Prostate gland (tissue), 2 donors: ENCODE measurements around the gene MAPK8IP3. TPM values are rescaled to one million over a fixed set of nuclear protein-coding genes. Genes with fewer than 3 reads are reported as not detected.

Experiments
- DNase-seq: peaks from one replicate; pipeline ENCODE4 v3.0.0-alpha.2; 2019; ENCODE audit warnings: low spot score
- H3K27ac ChIP-seq, 2 donors: fragments of 200-600 bp; sonication (generic); 2 replicates each; pipeline ENCODE4 v1.5.1; 2017 to 2019
- H3K27me3 ChIP-seq: fragments of 200-600 bp; sonication (generic); replicated peaks from 2 replicates; pipeline ENCODE4 v1.5.1; 2019; ENCODE audit not compliant: insufficient read depth
- H3K36me3 ChIP-seq, 2 donors: fragments of 200-600 bp; sonication (generic); 1 replicate in 1 of 2; 2 replicates in 1 of 2; pipeline versions ENCODE4 v1.5.1 to v1.8.1; 2017 to 2019
- H3K4me1 ChIP-seq: fragments of 200-600 bp; sonication (generic); replicated peaks from 2 replicates; pipeline ENCODE4 v1.5.1; 2019
- H3K4me3 ChIP-seq, 2 donors: fragments of 200-600 bp; sonication (generic); 2 replicates each; pipeline ENCODE4 v1.5.1; 2017 to 2019
- H3K9me3 ChIP-seq: fragments of 200-600 bp; sonication (generic); 2 replicates; pipeline ENCODE4 v1.5.1; 2017
- POLR2A ChIP-seq: fragments of 450-650 bp; IDR thresholded peaks from one replicate; pipeline ENCODE4 v1.6.1; 2016; ENCODE audit warnings: antibody characterized with exemption, mild to moderate bottlenecking
- POLR2AphosphoS5 ChIP-seq: sonication (generic); formaldehyde crosslinking; IDR thresholded peaks from one replicate; pipeline ENCODE4 v1.6.1; 2017; ENCODE audit warnings: antibody characterized with exemption
- WGBS: methylation state at CpG from one replicate; pipeline ENCODE4 v1.1.5; 2018; 5-methylcytosine and 5-hydroxymethylcytosine counted together
- intact Hi-C: fragments of 100-400 bp; cut with DNase I; formaldehyde crosslinking; loops from one replicate; pipeline ENCODE4 v1.14.2; 2022
- total RNA-seq, 2 donors: library from RNA; depleted of rRNA; stranded (reverse); fragments of >200 nt; gene quantifications; one replicate each; pipeline ENCODE4 v1.1.0, GENCODE V29; 2016
- TF ChIP-seq, protein P1 (sequence below), 4 experiments: fragments of 200-600 bp in 2 of 4; fragments of 450-650 bp in 2 of 4; sonication (generic) in 2 of 4; IDR thresholded peaks; 1 replicate in 3 of 4; 2 replicates in 1 of 4; pipeline ENCODE4 v1.5.1; 2016 to 2019; ENCODE audit warnings: antibody characterized with exemption in 4 of 4, mild to moderate bottlenecking in 2 of 4, moderate library complexity in 2 of 4

MAPK8IP3 gene
- total RNA-seq, 2 donors from 2014 or later, result 56.0 to 157 TPM

GRCh38 chr16:1808691-1809090 lies 102.7 kb downstream of the MAPK8IP3 start:
- no peak overlapping the region for H3K4me3 ChIP-seq
- WGBS, result 79% methylated on average over 18 of the region's 18 CpGs
- no peaks in the 10 kb centered on the region for H3K9me3 ChIP-seq
- no peak for DNase-seq
- H3K36me3 ChIP-seq, result no peaks in the 10 kb centered on the region
- TF ChIP-seq POLR2AphosphoS5 (no peak), POLR2A (no peak)
- TF ChIP-seq, protein P1, sequence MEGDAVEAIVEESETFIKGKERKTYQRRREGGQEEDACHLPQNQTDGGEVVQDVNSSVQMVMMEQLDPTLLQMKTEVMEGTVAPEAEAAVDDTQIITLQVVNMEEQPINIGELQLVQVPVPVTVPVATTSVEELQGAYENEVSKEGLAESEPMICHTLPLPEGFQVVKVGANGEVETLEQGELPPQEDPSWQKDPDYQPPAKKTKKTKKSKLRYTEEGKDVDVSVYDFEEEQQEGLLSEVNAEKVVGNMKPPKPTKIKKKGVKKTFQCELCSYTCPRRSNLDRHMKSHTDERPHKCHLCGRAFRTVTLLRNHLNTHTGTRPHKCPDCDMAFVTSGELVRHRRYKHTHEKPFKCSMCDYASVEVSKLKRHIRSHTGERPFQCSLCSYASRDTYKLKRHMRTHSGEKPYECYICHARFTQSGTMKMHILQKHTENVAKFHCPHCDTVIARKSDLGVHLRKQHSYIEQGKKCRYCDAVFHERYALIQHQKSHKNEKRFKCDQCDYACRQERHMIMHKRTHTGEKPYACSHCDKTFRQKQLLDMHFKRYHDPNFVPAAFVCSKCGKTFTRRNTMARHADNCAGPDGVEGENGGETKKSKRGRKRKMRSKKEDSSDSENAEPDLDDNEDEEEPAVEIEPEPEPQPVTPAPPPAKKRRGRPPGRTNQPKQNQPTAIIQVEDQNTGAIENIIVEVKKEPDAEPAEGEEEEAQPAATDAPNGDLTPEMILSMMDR (IDR thresholded peaks at IDR 0.05), result no peak
- no peaks in the 10 kb centered on the region for H3K4me1 ChIP-seq
- H3K27me3 ChIP-seq, result no peaks in the 10 kb centered on the region
- H3K27ac ChIP-seq, result no peak overlapping the region
- intact Hi-C loops, result no loop called here

DNA sequence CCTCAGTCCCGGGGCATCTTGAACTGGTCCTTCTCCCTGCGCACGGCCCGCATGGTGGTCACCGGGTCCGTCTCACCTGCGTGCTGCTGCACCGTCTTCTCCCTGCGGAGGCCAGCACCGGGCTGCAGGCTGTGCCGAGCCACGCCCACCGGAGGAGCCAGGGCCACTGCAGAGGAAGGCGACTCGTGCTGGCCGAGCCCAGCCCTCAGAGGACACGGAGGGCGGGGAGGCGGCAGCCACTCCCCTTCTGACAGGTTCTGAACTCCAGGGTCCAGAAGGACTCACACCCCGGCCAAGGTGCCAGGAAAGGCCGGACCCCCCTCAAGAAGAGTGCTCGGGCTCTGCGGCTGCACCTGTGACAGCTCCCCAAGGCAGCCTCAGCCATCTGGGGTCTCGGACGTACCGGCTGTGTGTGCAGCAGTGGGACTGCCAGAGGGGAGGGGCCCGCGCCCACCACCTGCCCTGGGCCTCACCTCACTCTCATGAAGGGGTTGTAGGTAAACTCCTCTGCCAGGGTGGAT lies 103.3 kb downstream of the MAPK8IP3 start:
- no peaks in the 10 kb centered on the region for H3K36me3 ChIP-seq
- intact Hi-C loops, result no loop called here
- WGBS, result 63% methylated on average over 25 of the region's 28 CpGs
- no peaks in the 10 kb centered on the region for H3K4me1 ChIP-seq
- H3K27me3 ChIP-seq, result no peaks in the 10 kb centered on the region
- no peak overlapping the region for H3K4me3 ChIP-seq
- no peak for DNase-seq
- no peak overlapping the region for H3K27ac ChIP-seq
- no peaks in the 10 kb centered on the region for H3K9me3 ChIP-seq
- TF ChIP-seq POLR2AphosphoS5, result no peak
- TF ChIP-seq, protein P1 (IDR thresholded peaks at IDR 0.05), result no peak
- TF ChIP-seq POLR2A, result no peak

GRCh38 chr16:1810106-1810505 lies 104.1 kb downstream of the MAPK8IP3 start:
- no peak overlapping the region for H3K4me3 ChIP-seq
- H3K27me3 ChIP-seq, result no peaks in the 10 kb centered on the region
- H3K27ac ChIP-seq, result no peak overlapping the region
- no peak for DNase-seq
- H3K9me3 ChIP-seq, result no peaks in the 10 kb centered on the region
- H3K36me3 ChIP-seq, result no peaks in the 10 kb centered on the region
- H3K4me1 ChIP-seq, result no peaks in the 10 kb centered on the region
- TF ChIP-seq, protein P1 (IDR thresholded peaks at IDR 0.05), result no peak
- TF ChIP-seq POLR2AphosphoS5, result no peak
- TF ChIP-seq POLR2A, result no peak
- WGBS, result 98% methylated on average over 16 of the region's 16 CpGs
- intact Hi-C loops, result no loop called here

DNA sequence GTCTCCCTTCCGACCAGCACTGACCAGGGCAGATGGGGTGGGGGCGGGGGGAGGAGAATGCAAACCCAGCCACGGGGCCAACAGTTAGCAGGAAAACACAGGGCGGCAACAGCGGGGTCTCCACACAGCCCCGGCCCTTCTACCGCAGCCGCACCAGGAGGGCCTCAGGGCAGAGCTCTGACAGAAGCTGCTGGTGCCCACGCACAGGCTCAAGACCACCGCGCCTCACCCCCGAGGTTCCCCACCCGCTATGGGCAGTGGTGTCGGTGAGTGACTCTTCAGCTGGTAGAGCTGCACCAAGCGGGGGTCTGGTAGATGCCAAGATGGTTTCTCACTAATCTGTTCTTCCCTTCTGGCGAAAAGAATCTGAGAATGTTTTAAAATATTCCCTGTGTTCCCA lies 104.5 kb downstream of the MAPK8IP3 start:
- H3K4me3 ChIP-seq, result no peak overlapping the region
- H3K27ac ChIP-seq, result no peak overlapping the region
- TF ChIP-seq POLR2AphosphoS5 (no peak), POLR2A (no peak)
- TF ChIP-seq, protein P1 (IDR thresholded peaks at IDR 0.05), result no peak
- H3K9me3 ChIP-seq, result no peaks in the 10 kb centered on the region
- WGBS, result 90% methylated on average over 16 of the region's 16 CpGs
- no peak for DNase-seq
- intact Hi-C loops, result no loop called here
- H3K36me3 ChIP-seq, result no peaks in the 10 kb centered on the region
- H3K4me1 ChIP-seq, result no peaks in the 10 kb centered on the region
- H3K27me3 ChIP-seq, result no peaks in the 10 kb centered on the region

GRCh38 chr16:1812732-1813163 lies 106.8 kb downstream of the MAPK8IP3 start:
- Histone ChIP-seq H3K27me3 (no peaks in the 10 kb centered on the region), H3K4me1 (no peaks in the 10 kb centered on the region), H3K9me3 (no peaks in the 10 kb centered on the region), H3K36me3 (peaks cover 0 to 11% of the 10 kb centered on the region in 2 donors), H3K4me3 (no peak overlapping the region), H3K27ac (no peak overlapping the region)
- 8% methylated on average over 16 of the region's 17 CpGs for WGBS
- DNase-seq, result peak; percentile 84
- TF ChIP-seq POLR2AphosphoS5, result peak; percentile 80
- TF ChIP-seq POLR2A, result no peak
- TF ChIP-seq, protein P1 (IDR thresholded peaks at IDR 0.05), result peak in 3 of 4 experiments; percentile 61 to 84 (median 84)
- intact Hi-C loops, result no loop called here
